Immature natural killer cell (primary cell): ENCODE data around the gene MLLT3. TPM values are rescaled to one million over a fixed set of nuclear protein-coding genes. Genes with fewer than 3 reads are reported as not detected.

Source experiments
- DNase-seq, 3 donors: peaks; one replicate each; pipeline ENCODE4 v3.0.0; 2022; ENCODE audit warnings: mixed read lengths in 1 of 3
- H3K27ac Mint-ChIP-seq, 6 donors: one replicate each; pipeline ENCODE4 v1.8.0; 2020; ENCODE audit warnings: mixed read lengths in 6 of 6, mild to moderate bottlenecking in 5 of 6, inconsistent platforms in 4 of 6, moderate library complexity in 3 of 6
- H3K27me3 Mint-ChIP-seq, 3 donors: one replicate each; pipeline ENCODE4 v1.8.0; 2020 to 2021; ENCODE audit warnings: low read depth in 3 of 3, mild to moderate bottlenecking in 3 of 3, mixed read lengths in 3 of 3, moderate library complexity in 3 of 3, inconsistent platforms in 1 of 3
- H3K36me3 Mint-ChIP-seq, 3 donors: one replicate each; pipeline ENCODE4 v1.8.0; 2020; ENCODE audit warnings: mixed read lengths in 3 of 3, inconsistent platforms in 2 of 3, mild to moderate bottlenecking in 2 of 3
- H3K4me1 Mint-ChIP-seq, 2 donors: one replicate each; pipeline ENCODE4 v1.8.0; 2020; ENCODE audit warnings: inconsistent platforms in 2 of 2, mild to moderate bottlenecking in 2 of 2, mixed read lengths in 2 of 2, moderate library complexity in 1 of 2
- H3K4me3 Mint-ChIP-seq, 5 donors: one replicate each; pipeline ENCODE4 v1.8.0; 2020; ENCODE audit warnings: mild to moderate bottlenecking in 5 of 5, mixed read lengths in 5 of 5, inconsistent platforms in 3 of 5, moderate library complexity in 3 of 5
- H3K9me3 Mint-ChIP-seq, 6 donors: one replicate each; pipeline ENCODE4 v1.8.0; 2020; ENCODE audit warnings: mild to moderate bottlenecking in 6 of 6, mixed read lengths in 6 of 6, inconsistent platforms in 4 of 6, moderate library complexity in 3 of 6
- polyA plus RNA-seq, 3 donors: library from polyadenylated mRNA; unstranded; fragments of 300-500 nt; fragmentation: Illumina TruSeq; gene quantifications; one replicate each; pipeline ENCODE4 v1.2.3, GENCODE V29; 2021

The MLLT3 gene
- polyA plus RNA-seq, 3 donors from 2014 or later, result 3.0 to 16.1 (median 13.7) TPM

DNA sequence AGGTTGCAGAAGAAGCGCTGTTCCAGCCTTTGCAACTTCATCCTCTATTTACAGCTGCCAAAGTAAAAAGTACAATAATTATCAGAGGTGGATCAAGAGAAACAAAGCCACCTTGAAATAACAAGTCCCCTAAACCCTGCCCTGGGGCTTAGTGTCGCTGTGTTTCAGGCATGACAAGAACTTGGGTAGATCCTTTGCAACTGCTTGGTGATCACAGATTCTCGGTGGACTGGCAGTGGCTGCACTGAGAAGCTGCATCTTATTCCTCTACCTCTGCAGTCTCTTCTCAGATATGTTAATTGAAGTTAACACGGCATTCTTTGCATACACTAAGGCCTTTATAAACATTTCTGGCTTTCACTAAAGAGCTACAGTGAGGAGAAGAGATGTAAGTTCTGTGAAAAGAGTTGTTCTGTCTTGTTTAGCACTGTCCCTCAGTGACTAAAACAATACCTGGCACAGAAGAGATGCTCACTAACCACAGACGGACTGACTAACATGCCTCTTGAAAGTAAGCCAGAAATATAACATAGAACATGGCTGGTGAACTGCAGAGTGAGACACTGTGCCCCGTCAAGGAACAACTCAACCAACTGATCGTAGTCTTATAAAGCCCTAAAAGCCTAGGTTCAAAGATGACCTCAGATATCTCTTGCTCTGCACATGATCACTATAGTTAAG, 144.2 kb downstream of the MLLT3 start:
- Mint-ChIP-seq H3K4me3 (no peak overlapping the region), H3K9me3 (no peaks in the 10 kb centered on the region), H3K27ac (no peak overlapping the region), H3K4me1 (peaks cover 0 to 2% of the 10 kb centered on the region in 2 donors), H3K36me3 (no peaks in the 10 kb centered on the region), H3K27me3 (peaks cover 0 to 5% (median 5%) of the 10 kb centered on the region in 3 donors)
- DNase-seq, result no peak

GRCh38 chr9:20476912-20477521, 145.3 kb downstream of the MLLT3 start:
- Mint-ChIP-seq H3K36me3 (no peaks in the 10 kb centered on the region), H3K9me3 (no peaks in the 10 kb centered on the region), H3K27me3 (peaks cover 0 to 5% (median 5%) of the 10 kb centered on the region in 3 donors), H3K27ac (no peak overlapping the region), H3K4me1 (peaks cover 2 to 5% of the 10 kb centered on the region in 2 donors), H3K4me3 (no peak overlapping the region)
- DNase-seq, result no peak

- DNase-seq, result no peak
- Mint-ChIP-seq H3K4me3 (no peak overlapping the region), H3K27me3 (peaks cover 0 to 5% (median 5%) of the 10 kb centered on the region in 3 donors), H3K4me1 (peaks cover 2 to 22% of the 10 kb centered on the region in 2 donors), H3K36me3 (peaks cover 0 to 3% (median 0%) of the 10 kb centered on the region in 3 donors), H3K27ac (no peak overlapping the region), H3K9me3 (no peaks in the 10 kb centered on the region)
Measured at GRCh38 chr9:20474496-20474895, 147.8 kb downstream of the MLLT3 start.

DNA sequence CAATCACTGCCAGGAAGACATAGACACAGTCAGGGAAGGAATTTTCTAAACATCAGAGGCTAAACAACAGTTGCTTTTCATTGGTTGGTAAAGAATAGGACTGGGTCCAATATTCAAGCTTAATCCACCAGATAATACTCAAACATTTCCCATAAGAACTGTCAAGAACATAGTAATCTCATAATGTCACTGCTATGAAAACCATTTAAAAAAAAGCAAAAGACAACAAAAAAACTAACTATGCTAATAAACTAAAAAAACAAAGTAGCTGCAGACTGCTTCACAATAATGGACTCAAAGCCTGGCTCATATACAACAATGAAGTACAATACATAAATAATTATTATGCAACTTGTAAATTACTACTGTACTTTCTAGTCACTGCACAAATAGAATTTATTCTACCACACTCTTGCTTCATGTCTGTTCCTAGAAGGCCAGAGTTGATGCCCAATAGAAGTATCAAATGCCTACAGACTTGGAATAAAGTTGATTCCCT, 148.7 kb downstream of the MLLT3 start:
- no peak overlapping the region for H3K4me3 Mint-ChIP-seq
- no peaks in the 10 kb centered on the region for H3K9me3 Mint-ChIP-seq
- peaks cover 2 to 22% of the 10 kb centered on the region in 2 donors for H3K4me1 Mint-ChIP-seq
- H3K27me3 Mint-ChIP-seq, result peaks cover 0 to 5% (median 5%) of the 10 kb centered on the region in 3 donors
- DNase-seq, result no peak
- H3K27ac Mint-ChIP-seq, result no peak overlapping the region
- H3K36me3 Mint-ChIP-seq, result peaks cover 0 to 6% (median 0%) of the 10 kb centered on the region in 3 donors

GRCh38 chr9:20472342-20473045, 149.8 kb downstream of the MLLT3 start:
- H3K27me3 Mint-ChIP-seq, result peaks cover 0 to 4% (median 2%) of the 10 kb centered on the region in 3 donors
- peaks cover 2 to 22% of the 10 kb centered on the region in 2 donors for H3K4me1 Mint-ChIP-seq
- H3K9me3 Mint-ChIP-seq, result no peaks in the 10 kb centered on the region
- H3K4me3 Mint-ChIP-seq, result no peak overlapping the region
- no peak for DNase-seq
- H3K36me3 Mint-ChIP-seq, result peaks cover 0 to 6% (median 0%) of the 10 kb centered on the region in 3 donors
- no peak overlapping the region for H3K27ac Mint-ChIP-seq

DNA sequence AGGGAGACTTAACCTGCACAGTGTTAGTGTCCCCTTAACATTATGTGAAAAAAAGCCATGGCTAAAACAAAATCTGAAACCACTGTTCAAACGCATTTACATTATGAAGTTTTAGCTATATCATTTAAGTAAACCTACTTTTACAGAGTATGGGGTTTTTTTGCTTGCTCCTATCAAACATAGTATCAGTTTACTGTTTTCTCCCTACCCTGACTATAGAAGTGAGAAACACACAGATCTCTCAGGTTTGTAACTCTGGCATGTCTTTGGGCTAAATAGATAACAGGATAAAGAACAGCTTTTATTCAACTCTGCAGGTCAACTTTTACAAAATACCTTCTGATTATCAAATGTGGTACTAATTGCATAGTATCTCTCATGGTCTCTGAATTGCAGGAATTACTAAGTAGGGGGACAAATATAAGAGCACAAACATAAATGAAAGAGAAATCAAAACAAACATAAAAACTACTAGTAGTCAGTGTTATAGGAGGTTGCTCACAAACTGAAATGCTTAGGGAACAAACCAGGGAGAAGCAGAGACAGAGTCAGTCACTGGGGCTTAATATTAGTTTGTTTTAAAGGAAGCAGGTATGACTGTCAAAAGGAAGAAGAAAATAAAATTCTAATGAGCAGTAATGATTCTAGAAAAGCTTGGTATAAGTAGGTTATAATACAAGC, 155.8 kb downstream of the MLLT3 start:
- H3K9me3 Mint-ChIP-seq, result no peaks in the 10 kb centered on the region
- no peak overlapping the region for H3K27ac Mint-ChIP-seq
- H3K4me1 Mint-ChIP-seq, result peaks cover 9 to 38% of the 10 kb centered on the region in 2 donors
- DNase-seq, result no peak
- H3K4me3 Mint-ChIP-seq, result no peak overlapping the region
- H3K27me3 Mint-ChIP-seq, result peaks cover 0 to 2% (median 0%) of the 10 kb centered on the region in 3 donors
- H3K36me3 Mint-ChIP-seq, result peaks cover 0 to 6% (median 0%) of the 10 kb centered on the region in 3 donors

- H3K4me3 Mint-ChIP-seq, result no peak overlapping the region
- DNase-seq, result no peak
- peaks cover 13 to 41% of the 10 kb centered on the region in 2 donors for H3K4me1 Mint-ChIP-seq
- no peaks in the 10 kb centered on the region for H3K9me3 Mint-ChIP-seq
- no peaks in the 10 kb centered on the region for H3K27me3 Mint-ChIP-seq
- H3K27ac Mint-ChIP-seq, result no peak overlapping the region
- H3K36me3 Mint-ChIP-seq, result peaks cover 0 to under 1% (median 0%) of the 10 kb centered on the region in 3 donors
Measured at GRCh38 chr9:20464242-20464641, 158.1 kb downstream of the MLLT3 start.

- no peaks in the 10 kb centered on the region for H3K27me3 Mint-ChIP-seq
- no peaks in the 10 kb centered on the region for H3K36me3 Mint-ChIP-seq
- H3K9me3 Mint-ChIP-seq, result no peaks in the 10 kb centered on the region
- H3K4me3 Mint-ChIP-seq, result no peak overlapping the region
- H3K27ac Mint-ChIP-seq, result no peak overlapping the region
- no peak for DNase-seq
- H3K4me1 Mint-ChIP-seq, result peaks cover 16 to 45% of the 10 kb centered on the region in 2 donors
Measured at GRCh38 chr9:20463823-20464222, 158.5 kb downstream of the MLLT3 start.

DNA sequence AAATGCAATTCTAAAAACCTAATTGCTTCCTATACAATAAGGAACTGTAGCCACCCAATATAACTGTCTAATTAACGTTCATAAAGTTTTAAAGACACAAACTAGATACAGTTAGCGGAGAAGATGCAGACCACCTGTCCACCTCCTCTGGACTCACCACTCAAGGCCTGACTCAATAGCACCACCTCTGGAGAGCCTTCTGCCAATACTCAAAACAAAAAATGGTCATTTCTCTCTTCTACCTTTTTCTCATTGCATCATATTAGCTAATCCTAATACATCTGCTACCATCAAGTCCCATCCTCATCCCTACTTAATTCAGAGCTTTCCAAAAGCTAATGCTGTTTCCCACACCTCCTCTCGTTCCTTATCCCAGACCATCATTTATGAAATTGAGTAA, 159.9 kb downstream of the MLLT3 start:
- no peak for DNase-seq
- H3K4me1 Mint-ChIP-seq, result peaks cover 29 to 59% of the 10 kb centered on the region in 2 donors
- H3K36me3 Mint-ChIP-seq, result no peaks in the 10 kb centered on the region
- H3K27me3 Mint-ChIP-seq, result no peaks in the 10 kb centered on the region
- H3K4me3 Mint-ChIP-seq, result no peak overlapping the region
- H3K27ac Mint-ChIP-seq, result no peak overlapping the region
- no peaks in the 10 kb centered on the region for H3K9me3 Mint-ChIP-seq

- no peaks in the 10 kb centered on the region for H3K9me3 Mint-ChIP-seq
- no peaks in the 10 kb centered on the region for H3K27me3 Mint-ChIP-seq
- H3K4me3 Mint-ChIP-seq, result no peak overlapping the region
- H3K36me3 Mint-ChIP-seq, result peaks cover 0 to 10% (median 4%) of the 10 kb centered on the region in 3 donors
- no peak overlapping the region for H3K27ac Mint-ChIP-seq
- no peak for DNase-seq
- peaks cover 3 to 12% of the 10 kb centered on the region in 2 donors for H3K4me1 Mint-ChIP-seq
Measured at GRCh38 chr9:20447291-20447690, 175.0 kb downstream of the MLLT3 start.

- Mint-ChIP-seq H3K9me3 (no peaks in the 10 kb centered on the region), H3K4me1 (peaks cover 10 to 23% of the 10 kb centered on the region in 2 donors), H3K36me3 (peaks cover 0 to 10% (median 7%) of the 10 kb centered on the region in 3 donors), H3K27ac (no peak overlapping the region), H3K27me3 (no peaks in the 10 kb centered on the region), H3K4me3 (no peak overlapping the region)
- no peak for DNase-seq
Measured at GRCh38 chr9:20446248-20446647, 176.1 kb downstream of the MLLT3 start.

GRCh38 chr9:20442461-20443319, 179.6 kb downstream of the MLLT3 start:
- no peak overlapping the region for H3K27ac Mint-ChIP-seq
- H3K4me3 Mint-ChIP-seq, result no peak overlapping the region
- peaks cover 18 to 38% of the 10 kb centered on the region in 2 donors for H3K4me1 Mint-ChIP-seq
- H3K36me3 Mint-ChIP-seq, result peaks cover 0 to 7% (median 7%) of the 10 kb centered on the region in 3 donors
- H3K9me3 Mint-ChIP-seq, result no peaks in the 10 kb centered on the region
- peaks cover 0 to 1% (median 0%) of the 10 kb centered on the region in 3 donors for H3K27me3 Mint-ChIP-seq
- no peak for DNase-seq
